Mammary epithelial cell (primary cell): Measurements from ENCODE around the gene MDM2.

Experiments
- EZH2 ChIP-seq: IDR thresholded peaks from 2 replicates; pipeline ENCODE4 v1.6.1; 2012; ENCODE audit warnings: low read length, inconsistent platforms, borderline replicate concordance
- TF ChIP-seq, protein P1 (sequence below), 2 donors: IDR thresholded peaks in 1 of 2; conservative IDR thresholded peaks in 1 of 2; 2 replicates each; pipeline ENCODE4 v1.5.1; 2011 to 2012; ENCODE audit warnings: inconsistent platforms in 2 of 2, low read length in 2 of 2, mild to moderate bottlenecking in 2 of 2, control low read depth in 1 of 2, low read depth in 1 of 2; ENCODE audit not compliant: insufficient read depth in 1 of 2; ENCODE audit errors: extremely low read depth in 1 of 2

DNA sequence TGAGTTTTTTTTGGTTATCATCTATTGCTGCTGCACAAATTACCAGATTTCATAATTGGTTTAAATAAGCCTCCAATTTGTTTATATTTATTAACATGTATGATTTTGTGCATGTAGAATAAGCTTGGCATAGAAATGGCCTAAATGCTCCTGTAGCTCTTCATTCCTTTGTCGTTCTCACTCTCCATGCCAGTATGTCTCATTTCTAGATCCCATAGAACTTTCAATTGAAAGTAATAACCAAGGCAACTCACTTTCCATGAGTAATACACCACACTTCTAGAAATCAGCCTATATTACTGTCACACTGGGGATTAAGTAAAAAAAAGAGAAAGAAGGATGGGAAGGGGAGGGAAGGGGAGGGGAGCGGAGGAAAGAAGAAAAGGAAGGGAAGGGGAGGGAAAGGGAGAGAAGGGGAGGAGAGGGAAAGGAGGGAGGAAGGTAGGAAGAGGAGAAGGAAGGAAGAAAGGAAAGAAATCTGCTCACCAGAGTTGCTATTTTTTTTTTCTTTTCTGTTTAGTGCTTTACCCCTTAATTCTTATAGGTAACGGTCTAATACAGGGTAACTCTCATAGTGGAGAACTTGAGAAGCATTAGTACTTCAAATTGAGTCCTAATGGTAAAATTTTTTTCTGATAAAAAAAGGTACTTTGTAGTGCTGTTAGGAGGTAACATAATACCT is 45.6 kb downstream of the MDM2 start:
- TF ChIP-seq, protein P1, sequence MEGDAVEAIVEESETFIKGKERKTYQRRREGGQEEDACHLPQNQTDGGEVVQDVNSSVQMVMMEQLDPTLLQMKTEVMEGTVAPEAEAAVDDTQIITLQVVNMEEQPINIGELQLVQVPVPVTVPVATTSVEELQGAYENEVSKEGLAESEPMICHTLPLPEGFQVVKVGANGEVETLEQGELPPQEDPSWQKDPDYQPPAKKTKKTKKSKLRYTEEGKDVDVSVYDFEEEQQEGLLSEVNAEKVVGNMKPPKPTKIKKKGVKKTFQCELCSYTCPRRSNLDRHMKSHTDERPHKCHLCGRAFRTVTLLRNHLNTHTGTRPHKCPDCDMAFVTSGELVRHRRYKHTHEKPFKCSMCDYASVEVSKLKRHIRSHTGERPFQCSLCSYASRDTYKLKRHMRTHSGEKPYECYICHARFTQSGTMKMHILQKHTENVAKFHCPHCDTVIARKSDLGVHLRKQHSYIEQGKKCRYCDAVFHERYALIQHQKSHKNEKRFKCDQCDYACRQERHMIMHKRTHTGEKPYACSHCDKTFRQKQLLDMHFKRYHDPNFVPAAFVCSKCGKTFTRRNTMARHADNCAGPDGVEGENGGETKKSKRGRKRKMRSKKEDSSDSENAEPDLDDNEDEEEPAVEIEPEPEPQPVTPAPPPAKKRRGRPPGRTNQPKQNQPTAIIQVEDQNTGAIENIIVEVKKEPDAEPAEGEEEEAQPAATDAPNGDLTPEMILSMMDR (conservative IDR thresholded peaks at IDR 0.05 in 1 of 2, IDR thresholded peaks at IDR 0.05 in 1 of 2; ENCODE audit: extremely low read depth in 1 of 2, insufficient read depth in 1 of 2, low read depth in 1 of 2, low read length in 2 of 2) = no peak
- no peak for TF ChIP-seq EZH2
